ENCODE measurements around the gene SHANK3. TPM values are rescaled to one million over a fixed set of nuclear protein-coding genes. Genes with fewer than 3 reads are reported as not detected.

Gene SHANK3
- total and polyA plus RNA-seq, 2 donors (not counting 1 experiment from before 2014, with no cell fraction given), result not detected

GRCh38 chr22:50703726-50704509, 31.3 kb downstream of the SHANK3 start:
- ATAC-seq (ENCODE audit: low read depth) (no peak), DNase-seq (no peak)
- Mint-ChIP-seq H3K4me3 (no peak overlapping the region), H3K27ac (no peak overlapping the region), H3K4me1 (no peaks in the 10 kb centered on the region), H3K27me3 (peaks cover 6% of the 10 kb centered on the region), H3K9me3 (ENCODE audit: insufficient read depth) (no peaks in the 10 kb centered on the region)
- no peaks in the 10 kb centered on the region for H3K36me3 ChIP-seq (replicated peaks in 1 of 2; ENCODE audit: control extremely low read depth in 1 of 2, control insufficient read depth in 1 of 2, extremely low read depth in 1 of 2, insufficient read depth in 2 of 2, low read length in 1 of 2)
- no peaks in the 10 kb centered on the region for H3K79me2 ChIP-seq (ENCODE audit: control insufficient read depth, insufficient read depth, low read length)
- 93% methylated on average over 29 of the region's 36 CpGs for WGBS (ENCODE audit: insufficient coverage)
- H3K9ac ChIP-seq (ENCODE audit: low read length), result no peak overlapping the region
- intact Hi-C loops (cut with micrococcal nuclease), result no loop called here
- H3K9me3 ChIP-seq (ENCODE audit: control extremely low read depth in 1 of 3, control insufficient read depth in 2 of 3, insufficient read depth in 1 of 3, low read length in 2 of 3), result no peaks in the 10 kb centered on the region
- H4K20me1 ChIP-seq (ENCODE audit: control insufficient read depth, insufficient read depth, low read length, poor library complexity, severe bottlenecking), result no peaks in the 10 kb centered on the region
- ChIA-PET CTCF (no interaction called here), POLR2A (no interaction called here)
- TF ChIP-seq EZH2 (IDR thresholded peaks at IDR 0.05; ENCODE audit: borderline replicate concordance, insufficient read depth, low read depth, low read length, poor library complexity, severe bottlenecking), result no peak
- TF ChIP-seq, protein P1, sequence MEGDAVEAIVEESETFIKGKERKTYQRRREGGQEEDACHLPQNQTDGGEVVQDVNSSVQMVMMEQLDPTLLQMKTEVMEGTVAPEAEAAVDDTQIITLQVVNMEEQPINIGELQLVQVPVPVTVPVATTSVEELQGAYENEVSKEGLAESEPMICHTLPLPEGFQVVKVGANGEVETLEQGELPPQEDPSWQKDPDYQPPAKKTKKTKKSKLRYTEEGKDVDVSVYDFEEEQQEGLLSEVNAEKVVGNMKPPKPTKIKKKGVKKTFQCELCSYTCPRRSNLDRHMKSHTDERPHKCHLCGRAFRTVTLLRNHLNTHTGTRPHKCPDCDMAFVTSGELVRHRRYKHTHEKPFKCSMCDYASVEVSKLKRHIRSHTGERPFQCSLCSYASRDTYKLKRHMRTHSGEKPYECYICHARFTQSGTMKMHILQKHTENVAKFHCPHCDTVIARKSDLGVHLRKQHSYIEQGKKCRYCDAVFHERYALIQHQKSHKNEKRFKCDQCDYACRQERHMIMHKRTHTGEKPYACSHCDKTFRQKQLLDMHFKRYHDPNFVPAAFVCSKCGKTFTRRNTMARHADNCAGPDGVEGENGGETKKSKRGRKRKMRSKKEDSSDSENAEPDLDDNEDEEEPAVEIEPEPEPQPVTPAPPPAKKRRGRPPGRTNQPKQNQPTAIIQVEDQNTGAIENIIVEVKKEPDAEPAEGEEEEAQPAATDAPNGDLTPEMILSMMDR (IDR thresholded peaks at IDR 0.05), result no peak
- H3K27me3 ChIP-seq (replicated peaks in 1 of 4; ENCODE audit: control extremely low read depth in 1 of 4, control insufficient read depth in 3 of 4, insufficient read depth in 4 of 4, low read length in 3 of 4), result no peaks in the 10 kb centered on the region
- H3K4me1 ChIP-seq (ENCODE audit: control insufficient read depth in 2 of 2, insufficient read depth in 2 of 2, low read length in 2 of 2), result no peaks in the 10 kb centered on the region
- no peak overlapping the region for H3K4me3 ChIP-seq (ENCODE audit: control extremely low read depth in 1 of 5, extremely low read depth in 1 of 5, insufficient read depth in 1 of 5, low read depth in 2 of 5, low read length in 4 of 5)
- H3K4me2 ChIP-seq (replicated peaks; ENCODE audit: low read depth, low read length, poor library complexity, severe bottlenecking), result no peak overlapping the region
- H2AFZ ChIP-seq (ENCODE audit: insufficient read depth, low read depth, low read length, poor library complexity, severe bottlenecking), result no peak overlapping the region
- H3K27ac ChIP-seq (ENCODE audit: low read length in 2 of 2), result no peak overlapping the region

- H4K20me1 ChIP-seq (ENCODE audit: control insufficient read depth, insufficient read depth, low read length, poor library complexity, severe bottlenecking), result no peaks in the 10 kb centered on the region
- H3K9me3 ChIP-seq (ENCODE audit: control extremely low read depth in 1 of 3, control insufficient read depth in 2 of 3, insufficient read depth in 1 of 3, low read length in 2 of 3), result no peaks in the 10 kb centered on the region
- H3K27ac ChIP-seq (ENCODE audit: low read length in 2 of 2), result no peak overlapping the region
- DNase-seq (no peak), ATAC-seq (ENCODE audit: low read depth) (no peak)
- no peaks in the 10 kb centered on the region for H3K36me3 ChIP-seq (replicated peaks in 1 of 2; ENCODE audit: control extremely low read depth in 1 of 2, control insufficient read depth in 1 of 2, extremely low read depth in 1 of 2, insufficient read depth in 2 of 2, low read length in 1 of 2)
- intact Hi-C loops (cut with micrococcal nuclease), result no loop called here
- H3K4me3 ChIP-seq (ENCODE audit: control extremely low read depth in 1 of 5, extremely low read depth in 1 of 5, insufficient read depth in 1 of 5, low read depth in 2 of 5, low read length in 4 of 5), result no peak overlapping the region
- no peaks in the 10 kb centered on the region for H3K79me2 ChIP-seq (ENCODE audit: control insufficient read depth, insufficient read depth, low read length)
- H3K4me1 ChIP-seq (ENCODE audit: control insufficient read depth in 2 of 2, insufficient read depth in 2 of 2, low read length in 2 of 2), result no peaks in the 10 kb centered on the region
- no peak overlapping the region for H2AFZ ChIP-seq (ENCODE audit: insufficient read depth, low read depth, low read length, poor library complexity, severe bottlenecking)
- TF ChIP-seq, protein P1 (IDR thresholded peaks at IDR 0.05), result no peak
- TF ChIP-seq EZH2 (IDR thresholded peaks at IDR 0.05; ENCODE audit: borderline replicate concordance, insufficient read depth, low read depth, low read length, poor library complexity, severe bottlenecking), result no peak
- Mint-ChIP-seq H3K27ac (no peak overlapping the region), H3K4me1 (no peaks in the 10 kb centered on the region), H3K4me3 (no peak overlapping the region), H3K27me3 (peaks cover 4% of the 10 kb centered on the region), H3K9me3 (ENCODE audit: insufficient read depth) (no peaks in the 10 kb centered on the region)
- H3K9ac ChIP-seq (ENCODE audit: low read length), result no peak overlapping the region
- no peaks in the 10 kb centered on the region for H3K27me3 ChIP-seq (replicated peaks in 1 of 4; ENCODE audit: control extremely low read depth in 1 of 4, control insufficient read depth in 3 of 4, insufficient read depth in 4 of 4, low read length in 3 of 4)
- ChIA-PET POLR2A (no interaction called here), CTCF (no interaction called here)
- 94% methylated on average over 37 of the region's 37 CpGs for WGBS (ENCODE audit: insufficient coverage)
- H3K4me2 ChIP-seq (replicated peaks; ENCODE audit: low read depth, low read length, poor library complexity, severe bottlenecking), result no peak overlapping the region
Measured at GRCh38 chr22:50704510-50705218, 32.0 kb downstream of the SHANK3 start.
